HL-60 (cell line): ENCODE results near the gene SEPTIN10.
"Not testable (repeated sequence)": the region's sequence is repeated elsewhere in the genome, so short reads cannot be mapped to it uniquely, and the experiment has no call there.

Experiments used
- DNase-seq, 2 experiments: peaks; one replicate each; pipeline ENCODE4 v3.0.0-alpha.2; 2010 to 2020; ENCODE audit warnings: low read depth in 1 of 2, low spot score in 1 of 2
- H3K27ac ChIP-seq: fragments of 250-450 bp; sonication (Bioruptor Pico); replicated peaks from 2 replicates; pipeline ENCODE4 v1.5.1; 2020; ENCODE audit warnings: mild to moderate bottlenecking, moderate library complexity
- H3K27me3 ChIP-seq: fragments of 250-450 bp; sonication (Bioruptor Pico); 2 replicates; pipeline ENCODE4 v1.5.1; 2021; ENCODE audit warnings: mild to moderate bottlenecking, moderate library complexity; ENCODE audit not compliant: insufficient read depth, poor library complexity, severe bottlenecking
- H3K4me3 ChIP-seq: replicated peaks from 2 replicates; pipeline ENCODE4 v1.5.1; 2011; ENCODE audit warnings: mild to moderate bottlenecking, control low read depth, low read length; ENCODE audit not compliant: insufficient read depth
- CTCF ChIP-seq: IDR thresholded peaks from one replicate; pipeline ENCODE4 v1.5.1; 2011; ENCODE audit warnings: low read length, control low read depth, inconsistent platforms; ENCODE audit not compliant: insufficient read depth
- GABPA ChIP-seq: IDR thresholded peaks from 2 replicates; pipeline ENCODE4 v1.6.1; 2012; ENCODE audit warnings: low read depth
- POLR2AphosphoS5 ChIP-seq: IDR thresholded peaks from 2 replicates; pipeline ENCODE4 v1.6.1; 2012; ENCODE audit warnings: low read depth
- SPI1 ChIP-seq: IDR thresholded peaks from 2 replicates; pipeline ENCODE4 v1.6.1; 2012; ENCODE audit warnings: low read depth, mild to moderate bottlenecking, borderline replicate concordance
- TF ChIP-seq, protein P1 (sequence below): IDR thresholded peaks from 2 replicates; pipeline ENCODE4 v1.6.1; 2012; ENCODE audit warnings: low read depth; ENCODE audit not compliant: insufficient replicate concordance

Gene SEPTIN10

DNA sequence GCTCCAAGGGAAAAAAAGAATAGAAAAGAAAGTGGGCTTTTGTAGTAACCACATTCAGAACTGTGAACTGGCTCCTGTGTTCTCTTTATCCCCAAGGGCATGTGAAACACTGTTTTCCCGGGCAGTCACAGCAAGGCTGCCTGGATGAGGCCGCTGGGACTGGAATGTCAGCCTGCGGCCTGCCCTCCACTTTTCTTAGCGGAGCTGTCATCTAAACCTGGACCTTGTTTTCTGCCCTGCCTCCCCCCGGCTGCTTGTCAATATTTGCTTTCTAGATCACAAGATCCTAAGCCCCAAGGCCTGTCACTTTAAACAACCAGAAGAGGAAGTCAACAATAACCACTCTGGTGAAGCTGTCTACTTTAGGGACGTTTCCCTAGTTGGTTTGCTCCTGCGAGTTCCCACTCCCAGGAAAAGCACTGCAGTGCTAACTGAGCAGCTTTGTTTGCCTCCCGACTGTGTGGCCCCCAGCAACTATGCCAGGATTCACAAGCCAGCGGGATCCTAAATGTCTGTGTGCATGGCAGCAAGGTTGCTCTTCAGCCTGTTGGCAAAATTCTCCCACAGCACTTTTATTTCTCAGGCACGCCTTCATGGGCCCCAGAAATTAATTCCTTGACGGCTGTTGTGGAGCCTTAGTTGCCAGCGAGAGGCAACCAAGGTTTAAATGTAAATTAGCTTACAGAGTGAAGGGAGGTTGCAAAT, 31.0 kb upstream of the SEPTIN10 start:
- DNase-seq: no peak
- no peak overlapping the region for H3K4me3 ChIP-seq
- TF ChIP-seq, protein P1, sequence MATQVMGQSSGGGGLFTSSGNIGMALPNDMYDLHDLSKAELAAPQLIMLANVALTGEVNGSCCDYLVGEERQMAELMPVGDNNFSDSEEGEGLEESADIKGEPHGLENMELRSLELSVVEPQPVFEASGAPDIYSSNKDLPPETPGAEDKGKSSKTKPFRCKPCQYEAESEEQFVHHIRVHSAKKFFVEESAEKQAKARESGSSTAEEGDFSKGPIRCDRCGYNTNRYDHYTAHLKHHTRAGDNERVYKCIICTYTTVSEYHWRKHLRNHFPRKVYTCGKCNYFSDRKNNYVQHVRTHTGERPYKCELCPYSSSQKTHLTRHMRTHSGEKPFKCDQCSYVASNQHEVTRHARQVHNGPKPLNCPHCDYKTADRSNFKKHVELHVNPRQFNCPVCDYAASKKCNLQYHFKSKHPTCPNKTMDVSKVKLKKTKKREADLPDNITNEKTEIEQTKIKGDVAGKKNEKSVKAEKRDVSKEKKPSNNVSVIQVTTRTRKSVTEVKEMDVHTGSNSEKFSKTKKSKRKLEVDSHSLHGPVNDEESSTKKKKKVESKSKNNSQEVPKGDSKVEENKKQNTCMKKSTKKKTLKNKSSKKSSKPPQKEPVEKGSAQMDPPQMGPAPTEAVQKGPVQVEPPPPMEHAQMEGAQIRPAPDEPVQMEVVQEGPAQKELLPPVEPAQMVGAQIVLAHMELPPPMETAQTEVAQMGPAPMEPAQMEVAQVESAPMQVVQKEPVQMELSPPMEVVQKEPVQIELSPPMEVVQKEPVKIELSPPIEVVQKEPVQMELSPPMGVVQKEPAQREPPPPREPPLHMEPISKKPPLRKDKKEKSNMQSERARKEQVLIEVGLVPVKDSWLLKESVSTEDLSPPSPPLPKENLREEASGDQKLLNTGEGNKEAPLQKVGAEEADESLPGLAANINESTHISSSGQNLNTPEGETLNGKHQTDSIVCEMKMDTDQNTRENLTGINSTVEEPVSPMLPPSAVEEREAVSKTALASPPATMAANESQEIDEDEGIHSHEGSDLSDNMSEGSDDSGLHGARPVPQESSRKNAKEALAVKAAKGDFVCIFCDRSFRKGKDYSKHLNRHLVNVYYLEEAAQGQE: no peak
- TF ChIP-seq SPI1 (peak; percentile 77; the same call in 1 of the 2 replicates), POLR2AphosphoS5 (no peak)
- H3K27ac ChIP-seq: no peak overlapping the region
- no peaks in the 10 kb centered on the region for H3K27me3 ChIP-seq

- H3K27ac ChIP-seq, H3K27me3 ChIP-seq, DNase-seq, H3K4me3 ChIP-seq: not testable (repeated sequence)
Measured at GRCh38 chr2:109640000-109640399, 26.2 kb upstream of the SEPTIN10 start.

DNA sequence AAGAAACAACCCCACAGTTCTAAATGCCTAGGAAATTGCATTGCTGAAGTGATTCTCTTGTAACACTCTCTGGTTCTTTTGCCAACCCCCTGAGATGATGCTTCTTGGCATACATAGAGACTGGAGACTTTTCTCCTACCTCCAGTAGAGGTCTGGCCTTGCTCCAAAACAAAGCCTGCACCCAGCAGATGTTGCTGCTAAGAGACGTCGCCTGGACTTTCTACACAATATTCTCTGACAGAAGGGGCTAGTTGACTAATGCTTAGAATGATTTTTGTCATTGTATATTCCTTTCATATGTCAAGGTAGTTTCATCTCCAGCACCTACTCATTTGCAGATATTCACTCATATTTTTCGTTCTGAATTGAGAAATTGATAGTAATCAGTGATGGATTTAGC, 25.0 kb upstream of the SEPTIN10 start:
- TF ChIP-seq CTCF: no peak
- no peak for TF ChIP-seq GABPA
- TF ChIP-seq SPI1: no peak
- TF ChIP-seq, protein P1: no peak
- TF ChIP-seq POLR2AphosphoS5: no peak
- H3K27me3 ChIP-seq: no peaks in the 10 kb centered on the region
- DNase-seq: no peak
- H3K4me3 ChIP-seq: no peak overlapping the region
- no peak overlapping the region for H3K27ac ChIP-seq

DNA sequence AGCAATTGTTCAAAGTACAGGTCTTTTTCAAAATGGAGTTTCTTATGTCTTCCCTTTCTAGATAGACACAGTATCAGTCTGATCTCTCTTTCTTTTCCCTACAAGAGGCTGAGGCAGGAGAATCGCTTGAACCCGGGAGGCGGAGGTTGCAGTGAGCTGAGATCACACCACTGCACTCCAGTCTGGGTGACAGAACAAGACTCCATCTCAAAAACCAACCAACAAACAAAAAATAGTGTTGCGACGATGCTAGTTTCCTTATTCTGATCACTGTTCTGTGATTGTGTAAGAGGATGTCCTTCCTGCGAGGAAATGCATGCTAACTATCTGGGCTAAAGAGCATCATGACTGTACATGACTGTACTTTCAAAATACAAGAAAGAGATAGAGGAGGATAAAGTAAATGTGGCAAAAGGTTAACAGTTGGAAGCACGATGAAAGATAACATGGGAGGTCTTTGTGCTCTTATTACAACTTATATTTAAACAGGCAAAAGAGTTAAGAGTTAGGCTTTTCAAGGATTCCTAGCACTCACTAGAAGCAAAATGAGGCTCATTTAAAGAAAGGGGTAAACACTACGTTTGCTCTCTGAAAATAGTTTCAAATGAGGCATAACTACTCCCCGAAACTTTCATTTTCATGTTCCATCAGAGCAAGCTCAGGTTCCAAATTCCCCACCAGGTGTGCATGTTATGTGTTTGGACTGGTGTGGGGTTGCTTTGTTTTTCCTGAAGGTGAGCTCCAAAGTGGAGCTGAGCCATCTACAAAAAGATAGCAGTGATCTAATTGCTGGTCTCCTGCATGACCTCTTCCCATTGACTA, 24.2 kb upstream of the SEPTIN10 start:
- no peak for TF ChIP-seq CTCF
- TF ChIP-seq GABPA: no peak
- TF ChIP-seq, protein P1: no peak
- no peak for TF ChIP-seq POLR2AphosphoS5
- no peak for TF ChIP-seq SPI1
- no peak overlapping the region for H3K27ac ChIP-seq
- H3K27me3 ChIP-seq: no peaks in the 10 kb centered on the region
- H3K4me3 ChIP-seq: no peak overlapping the region
- DNase-seq: peak; percentile 10 to 22
